Measurements from ENCODE around the gene GRHL1. TPM values are rescaled to one million over a fixed set of nuclear protein-coding genes. Genes with fewer than 3 reads are reported as not detected.

The GRHL1 gene
- polyA plus RNA-seq, 1 donor (not counting 4 experiments of a cell fraction or from before 2014, with no cell fraction given): 7.8 TPM

DNA sequence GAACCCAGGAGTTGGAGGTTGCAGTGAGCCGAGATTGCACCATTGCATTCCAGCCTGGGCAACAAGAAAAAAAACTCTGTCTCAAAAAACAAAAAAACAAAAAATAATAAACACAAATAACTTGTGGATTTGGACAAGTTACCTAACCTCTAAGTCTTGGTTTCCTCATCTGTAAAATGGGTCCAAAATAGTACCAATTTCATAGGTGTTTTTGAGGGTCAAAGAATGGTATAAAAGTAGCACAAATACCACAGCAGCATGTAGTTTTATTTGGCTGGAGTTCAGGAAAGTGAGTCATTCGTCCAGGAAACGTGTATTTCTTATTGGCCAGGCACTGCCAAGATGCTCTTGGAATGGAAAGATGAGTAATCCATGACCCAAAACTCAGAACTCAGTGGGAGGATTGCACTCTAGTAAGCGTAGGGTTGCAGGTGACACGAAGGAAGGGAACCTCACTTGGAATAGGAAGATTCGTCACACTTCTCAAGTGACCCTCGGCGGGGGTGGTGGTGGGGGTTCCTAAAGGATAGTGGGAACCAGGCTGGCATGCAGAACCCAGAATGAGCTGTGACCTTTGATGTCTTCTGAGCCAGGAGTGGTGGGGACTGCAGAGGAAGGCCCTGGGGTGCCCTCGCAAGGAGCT lies 24.4 kb downstream of the GRHL1 start:
- Histone ChIP-seq H3K9me3 (ENCODE audit: control insufficient read depth, low read depth, low read length) (no peaks in the 10 kb centered on the region), H3K4me3 (ENCODE audit: control insufficient read depth in 2 of 3, extremely low read depth in 1 of 3, insufficient read depth in 2 of 3, low read depth in 1 of 3, low read length in 3 of 3) (no peak overlapping the region), H2AFZ (ENCODE audit: control insufficient read depth, low read length) (no peak overlapping the region), H3K9ac (ENCODE audit: control insufficient read depth, extremely low read depth, insufficient read depth, low read length) (no peak overlapping the region), H3K79me2 (ENCODE audit: control insufficient read depth, insufficient read depth, low read length) (no peaks in the 10 kb centered on the region), H3K27me3 (ENCODE audit: control insufficient read depth, extremely low read depth, insufficient read depth, low read length) (no peaks in the 10 kb centered on the region), H3K4me1 (ENCODE audit: control insufficient read depth, extremely low read depth, insufficient read depth, low read length) (peaks cover 18% of the 10 kb centered on the region), H3K9me1 (ENCODE audit: control insufficient read depth, extremely low read depth, insufficient read depth, low read length) (no peaks in the 10 kb centered on the region), H3K27ac (ENCODE audit: control insufficient read depth, insufficient read depth, low read length) (no peak overlapping the region), H3K36me3 (ENCODE audit: control insufficient read depth in 2 of 2, extremely low read depth in 1 of 2, insufficient read depth in 2 of 2, low read length in 2 of 2) (no peaks in the 10 kb centered on the region), H4K20me1 (ENCODE audit: control insufficient read depth, extremely low read depth, insufficient read depth, low read length) (no peaks in the 10 kb centered on the region), H3K4me2 (ENCODE audit: control insufficient read depth, extremely low read depth, insufficient read depth, low read depth, low read length) (no peak overlapping the region)
- dilution Hi-C loops (cut with MboI; ENCODE audit: extremely low pct_ligation_motif_present, low sequenced_read_pairs): no loop called here
- DNase-seq (ENCODE audit: low read depth, low spot score): peak; percentile 50
- TF ChIP-seq EZH2 (IDR thresholded peaks at IDR 0.05; ENCODE audit: low read length): no peak
- TF ChIP-seq, protein P1, sequence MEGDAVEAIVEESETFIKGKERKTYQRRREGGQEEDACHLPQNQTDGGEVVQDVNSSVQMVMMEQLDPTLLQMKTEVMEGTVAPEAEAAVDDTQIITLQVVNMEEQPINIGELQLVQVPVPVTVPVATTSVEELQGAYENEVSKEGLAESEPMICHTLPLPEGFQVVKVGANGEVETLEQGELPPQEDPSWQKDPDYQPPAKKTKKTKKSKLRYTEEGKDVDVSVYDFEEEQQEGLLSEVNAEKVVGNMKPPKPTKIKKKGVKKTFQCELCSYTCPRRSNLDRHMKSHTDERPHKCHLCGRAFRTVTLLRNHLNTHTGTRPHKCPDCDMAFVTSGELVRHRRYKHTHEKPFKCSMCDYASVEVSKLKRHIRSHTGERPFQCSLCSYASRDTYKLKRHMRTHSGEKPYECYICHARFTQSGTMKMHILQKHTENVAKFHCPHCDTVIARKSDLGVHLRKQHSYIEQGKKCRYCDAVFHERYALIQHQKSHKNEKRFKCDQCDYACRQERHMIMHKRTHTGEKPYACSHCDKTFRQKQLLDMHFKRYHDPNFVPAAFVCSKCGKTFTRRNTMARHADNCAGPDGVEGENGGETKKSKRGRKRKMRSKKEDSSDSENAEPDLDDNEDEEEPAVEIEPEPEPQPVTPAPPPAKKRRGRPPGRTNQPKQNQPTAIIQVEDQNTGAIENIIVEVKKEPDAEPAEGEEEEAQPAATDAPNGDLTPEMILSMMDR (optimal IDR thresholded peaks at IDR 0.05 in 1 of 3, IDR thresholded peaks at IDR 0.05 in 1 of 3, conservative IDR thresholded peaks at IDR 0.05 in 1 of 3; ENCODE audit: extremely low read depth in 1 of 3, insufficient read depth in 2 of 3, low read length in 3 of 3): no peak
- peak; percentile 93 for FAIRE-seq

GRCh38 chr2:9979977-9980376 lies 28.5 kb downstream of the GRHL1 start:
- no peaks in the 10 kb centered on the region for H3K9me3 ChIP-seq (ENCODE audit: control insufficient read depth, low read depth, low read length)

More at GRCh38 chr2:9979977-9980376, 28.5 kb downstream of the GRHL1 start:
- H3K4me2 ChIP-seq (ENCODE audit: control insufficient read depth, extremely low read depth, insufficient read depth, low read depth, low read length): no peak overlapping the region
- no peaks in the 10 kb centered on the region for H3K79me2 ChIP-seq (ENCODE audit: control insufficient read depth, insufficient read depth, low read length)
- no peaks in the 10 kb centered on the region for H4K20me1 ChIP-seq (ENCODE audit: control insufficient read depth, extremely low read depth, insufficient read depth, low read length)
- H2AFZ ChIP-seq (ENCODE audit: control insufficient read depth, low read length): no peak overlapping the region
- no peaks in the 10 kb centered on the region for H3K36me3 ChIP-seq (ENCODE audit: control insufficient read depth in 2 of 2, extremely low read depth in 1 of 2, insufficient read depth in 2 of 2, low read length in 2 of 2)
- no peaks in the 10 kb centered on the region for H3K9me1 ChIP-seq (ENCODE audit: control insufficient read depth, extremely low read depth, insufficient read depth, low read length)
- dilution Hi-C loops (cut with MboI; ENCODE audit: extremely low pct_ligation_motif_present, low sequenced_read_pairs): no loop called here
- no peak overlapping the region for H3K4me3 ChIP-seq (ENCODE audit: control insufficient read depth in 2 of 3, extremely low read depth in 1 of 3, insufficient read depth in 2 of 3, low read depth in 1 of 3, low read length in 3 of 3)
- peaks cover 8% of the 10 kb centered on the region for H3K4me1 ChIP-seq (ENCODE audit: control insufficient read depth, extremely low read depth, insufficient read depth, low read length)
- no peaks in the 10 kb centered on the region for H3K27me3 ChIP-seq (ENCODE audit: control insufficient read depth, extremely low read depth, insufficient read depth, low read length)
- FAIRE-seq (no peak), DNase-seq (ENCODE audit: low read depth, low spot score) (no peak)
- H3K9ac ChIP-seq (ENCODE audit: control insufficient read depth, extremely low read depth, insufficient read depth, low read length): no peak overlapping the region
- H3K27ac ChIP-seq (ENCODE audit: control insufficient read depth, insufficient read depth, low read length): no peak overlapping the region
- TF ChIP-seq, protein P1 (optimal IDR thresholded peaks at IDR 0.05 in 1 of 3, IDR thresholded peaks at IDR 0.05 in 1 of 3, conservative IDR thresholded peaks at IDR 0.05 in 1 of 3; ENCODE audit: extremely low read depth in 1 of 3, insufficient read depth in 2 of 3, low read length in 3 of 3): no peak
- TF ChIP-seq EZH2 (IDR thresholded peaks at IDR 0.05; ENCODE audit: low read length): no peak
